Stimulated activated CD4-positive, alpha-beta T cell treated with anti-CD3 and anti-CD28 coated beads, Interleukin-4, amount 100 ng/mL, for 1 hour (primary cell): Measurements from ENCODE around the gene PPIL1.

Experiments used
- DNase-seq: peaks from one replicate; pipeline ENCODE4 v3.0.0-alpha.2; 2020

PPIL1 gene

GRCh38 chr6:36834576-36835341, 39.8 kb downstream of the PPIL1 start:
- no peak for DNase-seq

- DNase-seq: no peak
Measured at GRCh38 chr6:36833182-36833789, 41.3 kb downstream of the PPIL1 start.

- no peak for DNase-seq
Measured at GRCh38 chr6:36832313-36832712, 42.3 kb downstream of the PPIL1 start.

- DNase-seq: no peak
Measured at GRCh38 chr6:36830577-36830976, 44.0 kb downstream of the PPIL1 start.

- DNase-seq: no peak
Measured at GRCh38 chr6:36829919-36830544, 44.6 kb downstream of the PPIL1 start.

- no peak for DNase-seq
Measured at GRCh38 chr6:36827261-36828079, 47.1 kb downstream of the PPIL1 start.

- DNase-seq: no peak
Measured at GRCh38 chr6:36826520-36827227, 47.9 kb downstream of the PPIL1 start.

GRCh38 chr6:36825994-36826393, 48.6 kb downstream of the PPIL1 start:
- DNase-seq: no peak

GRCh38 chr6:36825452-36825851, 49.2 kb downstream of the PPIL1 start:
- DNase-seq: no peak

- DNase-seq: no peak
Measured at GRCh38 chr6:36824253-36824652, 50.4 kb downstream of the PPIL1 start.

GRCh38 chr6:36823421-36824096, 51.0 kb downstream of the PPIL1 start:
- no peak for DNase-seq

GRCh38 chr6:36822506-36823269, 51.9 kb downstream of the PPIL1 start:
- DNase-seq: no peak

- no peak for DNase-seq
Measured at GRCh38 chr6:36821581-36822335, 52.8 kb downstream of the PPIL1 start.

- no peak for DNase-seq
Measured at GRCh38 chr6:36820700-36821580, 53.7 kb downstream of the PPIL1 start.

- DNase-seq: no peak
Measured at GRCh38 chr6:36818756-36819155, 55.8 kb downstream of the PPIL1 start.

GRCh38 chr6:36817847-36818246, 56.8 kb downstream of the PPIL1 start:
- DNase-seq: no peak

GRCh38 chr6:36817176-36817817, 57.3 kb downstream of the PPIL1 start:
- DNase-seq: no peak

- DNase-seq: no peak
Measured at GRCh38 chr6:36815962-36816735, 58.5 kb downstream of the PPIL1 start.
